Stimulated activated CD4-positive, alpha-beta T cell treated with anti-CD3 and anti-CD28 coated beads, Interleukin-4, amount 100 ng/mL, for 48 hours (primary cell): Measurements from ENCODE around the gene RNU1-3.
"Not testable (repeated sequence)": the region's sequence is repeated elsewhere in the genome, so short reads cannot be mapped to it uniquely, and the experiment has no call there.

Experiments used
- DNase-seq, 2 donors: peaks; one replicate each; pipeline ENCODE4 v3.0.0-alpha.2; 2020; ENCODE audit warnings: low read depth in 2 of 2

Gene RNU1-3

DNA sequence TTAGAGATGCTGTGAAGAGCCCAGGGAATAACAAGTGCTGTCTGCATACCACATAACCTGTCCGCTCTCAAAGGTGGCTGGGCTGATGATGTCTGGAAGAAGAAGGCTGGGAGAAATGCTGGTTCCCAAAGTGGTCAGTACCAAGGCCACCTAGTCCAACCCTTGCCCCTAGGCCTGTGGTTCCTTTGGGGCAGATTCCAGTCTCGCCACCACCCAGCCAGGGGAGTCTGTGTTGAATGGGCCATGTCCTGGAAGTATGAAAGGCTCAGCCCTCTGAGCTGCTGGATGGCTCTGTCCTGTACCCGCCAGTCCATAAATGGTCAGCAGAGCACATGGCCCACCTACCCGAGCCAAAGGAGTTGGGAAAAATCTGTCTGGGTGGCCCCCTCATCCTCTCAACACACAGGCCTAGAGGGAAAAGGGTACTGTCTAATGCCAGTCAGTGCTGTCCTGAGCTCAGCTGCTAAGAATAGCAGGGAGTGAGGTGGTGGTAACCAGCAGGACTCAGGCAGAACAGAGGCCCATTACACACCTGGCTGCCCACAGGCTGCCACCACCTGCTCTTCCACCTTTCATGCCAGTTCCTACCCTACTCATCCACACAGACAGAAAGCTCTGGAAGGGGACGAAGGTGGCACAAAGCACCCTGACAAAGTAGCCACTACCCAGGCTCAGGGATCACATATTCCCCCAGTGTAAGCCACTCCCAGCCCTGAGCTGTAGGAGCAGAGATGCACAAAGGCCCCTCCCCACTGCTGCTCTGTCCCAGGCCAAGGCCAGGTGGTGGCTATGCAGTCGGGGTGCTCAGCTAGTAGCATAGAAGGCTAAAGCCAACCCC, 28.6 kb downstream of the RNU1-3 start:
- not testable (repeated sequence) for DNase-seq

DNA sequence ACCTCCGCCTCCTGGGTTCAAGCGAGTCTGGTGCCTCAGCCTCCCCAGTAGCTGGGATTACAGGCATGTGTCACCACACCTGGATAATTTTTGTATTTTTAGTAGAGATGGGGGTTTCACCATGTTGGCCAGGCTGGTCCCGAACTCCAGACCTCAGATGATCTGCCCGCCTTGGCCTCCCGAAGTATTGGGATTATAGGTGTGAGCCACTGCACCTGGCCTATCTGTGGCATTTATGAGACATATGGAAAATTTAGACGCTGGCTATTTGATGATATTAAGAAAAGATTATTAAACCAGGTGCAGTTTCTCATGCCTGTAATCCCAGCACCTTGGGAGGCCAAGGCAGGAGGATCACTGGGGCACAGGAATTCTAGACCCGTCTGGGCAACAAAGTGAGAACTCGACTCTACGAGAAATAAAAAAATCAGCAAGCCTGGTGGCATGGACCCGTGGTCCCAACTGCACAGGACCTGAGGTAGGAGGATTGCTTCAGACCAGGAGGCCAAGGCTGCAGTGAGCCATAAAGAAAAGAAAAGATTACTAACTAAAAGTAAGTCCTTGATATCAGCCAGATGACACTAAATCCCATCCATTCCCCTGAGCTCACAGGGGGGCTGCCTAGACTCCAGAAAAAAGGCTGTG, 30.1 kb downstream of the RNU1-3 start:
- DNase-seq = not testable (repeated sequence)

DNA sequence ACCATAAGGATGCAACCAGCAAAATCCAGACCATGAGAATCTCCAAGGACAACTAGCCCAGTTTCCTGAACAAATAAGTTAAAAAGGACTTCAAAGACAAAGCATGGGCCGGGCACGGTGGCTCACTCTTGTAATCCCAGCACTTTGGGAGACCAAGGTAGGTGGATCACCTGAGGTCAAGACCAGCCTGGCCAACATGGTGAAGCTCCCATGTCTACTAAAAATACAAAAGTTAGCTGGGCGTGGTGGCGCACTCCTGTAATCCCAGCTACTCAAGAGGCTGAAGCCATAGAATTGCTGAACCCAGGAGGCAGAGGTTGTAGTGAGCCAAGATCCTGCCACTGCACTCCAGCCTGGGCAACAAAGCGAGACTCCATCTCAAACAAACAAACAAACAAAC, 30.8 kb downstream of the RNU1-3 start:
- DNase-seq = not testable (repeated sequence)

DNA sequence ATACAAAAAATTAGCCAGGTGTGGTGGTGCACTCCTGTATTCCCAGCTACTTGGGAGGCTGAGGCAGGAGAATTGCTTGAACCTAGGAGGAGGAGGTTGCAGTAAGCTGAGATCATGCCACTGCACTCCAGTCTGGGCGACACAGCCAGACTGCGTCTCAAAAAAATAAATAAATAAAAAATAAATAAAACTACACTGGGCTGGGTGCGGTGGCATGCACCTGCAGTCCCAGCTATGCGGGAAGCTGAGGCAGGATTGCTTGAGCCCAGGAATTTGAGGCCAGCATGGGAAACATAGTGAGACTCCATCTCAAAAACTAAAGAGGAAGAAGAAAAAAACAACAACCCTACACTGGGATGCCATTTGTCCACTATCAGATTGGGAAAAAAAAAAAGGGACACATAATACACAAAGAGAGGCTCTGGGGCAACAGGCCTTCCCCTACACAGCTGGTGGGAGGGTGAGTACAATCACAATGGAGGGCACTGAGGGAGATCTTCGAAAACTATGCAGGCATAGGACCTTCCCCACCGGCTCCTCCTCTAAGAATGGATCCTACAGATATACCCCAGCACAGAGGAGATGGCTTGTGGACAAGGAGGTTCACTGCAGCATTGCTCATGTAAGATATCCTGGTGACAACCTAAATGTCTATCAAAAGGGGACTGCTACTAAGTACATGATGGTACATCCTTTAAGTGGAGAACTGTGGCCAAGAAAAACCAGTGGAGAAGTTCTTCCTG, 33.0 kb downstream of the RNU1-3 start:
- not testable (repeated sequence) for DNase-seq

DNA sequence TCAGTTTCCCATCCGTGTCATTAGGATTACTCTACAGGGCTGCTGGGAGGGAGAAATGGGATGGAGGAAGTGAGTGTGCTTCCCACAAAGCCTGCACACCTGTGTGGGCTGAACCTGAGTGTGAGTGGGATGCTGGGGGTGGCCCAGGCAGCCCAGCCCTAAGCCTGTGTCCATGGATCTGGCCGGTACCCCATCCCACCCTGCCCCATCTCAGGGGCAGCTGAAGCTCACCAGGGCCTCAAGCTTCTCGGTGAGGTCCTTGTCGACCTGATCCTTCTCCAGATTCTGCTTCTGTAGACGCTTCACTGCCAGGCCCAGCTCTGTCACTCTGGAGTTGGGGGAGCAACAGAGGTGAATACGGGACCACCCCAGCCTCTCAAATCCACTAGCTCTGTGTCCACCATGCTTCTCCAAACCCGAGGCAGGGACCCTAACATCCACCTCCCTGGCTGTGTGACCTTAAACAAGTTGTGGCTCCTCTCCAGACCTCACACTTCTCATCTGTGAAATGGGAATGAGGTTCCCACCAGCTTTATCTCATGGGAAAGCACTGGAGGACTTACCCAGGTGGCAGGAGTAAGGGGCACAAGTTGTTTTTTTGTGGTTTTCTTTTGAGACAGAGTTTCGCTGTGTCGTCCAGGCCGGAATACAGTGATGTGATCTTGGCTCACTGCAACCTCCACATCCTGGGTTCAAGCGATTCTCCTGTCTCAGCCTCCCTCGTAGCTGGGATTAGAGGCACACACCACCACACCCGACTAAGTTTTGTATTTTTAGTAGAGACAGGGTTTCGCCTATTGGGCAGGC, 34.5 kb downstream of the RNU1-3 start:
- DNase-seq = not testable (repeated sequence)

DNA sequence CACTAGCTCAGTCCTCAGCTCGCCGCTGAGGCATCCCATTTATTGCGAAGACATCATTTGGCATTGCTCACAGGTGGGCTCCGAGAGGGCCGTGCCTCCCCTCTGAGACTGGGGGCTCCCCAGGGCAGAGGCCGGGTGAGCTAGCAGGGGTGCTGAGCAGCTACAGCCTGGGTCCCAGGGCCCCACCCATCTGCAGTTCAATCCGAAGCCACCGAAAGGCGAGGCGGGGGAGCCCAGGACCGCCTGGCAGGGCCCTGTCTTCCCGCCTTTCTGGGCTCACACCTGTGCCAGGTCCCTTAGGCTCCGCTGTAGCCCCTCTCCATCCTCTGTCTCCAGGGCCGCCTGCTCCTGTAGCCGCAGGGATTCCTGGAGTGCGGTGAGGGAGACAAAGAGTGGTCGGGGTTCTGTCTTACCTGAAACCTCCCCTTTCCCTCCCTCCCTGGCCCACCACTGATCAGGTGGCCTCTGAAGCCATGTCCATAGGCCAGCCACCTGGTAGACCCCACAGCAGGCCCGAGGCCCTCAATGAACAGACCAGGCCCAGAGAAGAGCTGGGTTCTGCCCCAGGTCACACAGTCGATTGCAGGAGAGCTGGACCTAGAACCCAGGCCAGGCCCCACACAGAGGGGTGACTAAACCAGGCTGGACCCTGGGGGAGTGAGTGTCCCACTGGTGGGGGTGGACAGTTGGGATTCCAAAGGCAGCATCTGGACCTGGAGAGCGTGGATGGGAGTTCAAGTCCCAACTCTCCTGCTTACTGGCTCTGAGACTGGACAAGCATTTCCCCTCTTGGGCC, 35.3 kb downstream of the RNU1-3 start:
- DNase-seq = no peak

DNA sequence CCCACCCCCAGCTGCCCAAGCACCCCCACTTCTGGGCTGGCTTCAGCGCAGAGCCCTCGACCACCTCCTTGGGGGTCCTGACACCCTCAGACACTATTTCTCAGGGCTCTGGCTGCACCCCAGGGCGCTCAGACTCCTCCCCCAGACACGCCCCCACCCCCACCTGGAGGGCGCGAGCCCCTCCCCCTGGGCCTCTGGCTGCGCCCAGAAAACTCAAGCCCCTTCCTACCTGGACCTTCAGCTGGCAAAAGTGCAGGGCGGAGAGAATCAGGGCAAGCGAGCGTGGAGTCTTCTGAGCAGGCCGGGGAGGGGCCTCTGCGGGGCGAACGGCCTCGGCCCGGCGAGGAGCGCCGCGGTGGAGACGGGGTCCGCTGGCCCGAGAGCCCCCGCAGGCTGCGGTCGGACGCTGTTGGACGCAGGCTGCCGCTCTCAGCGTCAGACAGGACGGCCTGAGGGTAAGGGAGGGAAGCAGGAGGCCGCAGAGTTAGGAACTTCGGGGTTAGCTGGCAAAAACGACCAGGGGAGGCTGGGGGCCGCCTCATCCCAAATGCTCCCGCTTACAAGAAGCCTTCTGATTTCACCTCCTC, 36.0 kb downstream of the RNU1-3 start:
- DNase-seq = no peak

DNA sequence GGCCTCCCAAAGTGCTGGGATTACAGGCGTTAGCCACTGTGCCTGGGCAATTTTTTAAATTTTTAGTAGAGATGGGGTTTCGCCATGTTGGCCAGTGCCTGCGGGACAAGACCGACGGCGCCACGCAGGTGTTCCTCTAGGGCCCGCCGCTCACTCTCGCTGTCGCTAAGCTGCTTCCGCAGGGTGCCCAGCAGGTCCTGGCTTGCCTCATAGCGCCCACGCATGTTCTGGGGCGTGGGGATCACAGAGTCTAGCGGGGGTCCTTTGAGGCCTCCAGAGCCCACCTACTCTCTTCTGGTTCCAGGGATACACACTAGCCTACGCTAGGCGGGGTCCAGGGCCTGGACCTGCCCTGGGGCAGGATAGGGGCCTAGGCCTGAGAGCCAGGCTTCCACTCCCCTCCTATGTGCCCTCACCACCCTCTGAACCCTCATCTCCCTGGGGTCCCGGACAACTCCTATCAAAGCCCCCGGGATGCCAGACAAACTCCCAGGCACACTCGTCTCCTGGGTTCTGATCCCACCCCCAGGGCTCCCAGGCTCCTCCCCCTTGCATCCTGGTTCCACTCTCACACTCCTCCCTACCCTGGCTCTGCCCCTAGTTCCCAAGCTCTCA, 36.7 kb downstream of the RNU1-3 start:
- DNase-seq = not testable (repeated sequence)

DNA sequence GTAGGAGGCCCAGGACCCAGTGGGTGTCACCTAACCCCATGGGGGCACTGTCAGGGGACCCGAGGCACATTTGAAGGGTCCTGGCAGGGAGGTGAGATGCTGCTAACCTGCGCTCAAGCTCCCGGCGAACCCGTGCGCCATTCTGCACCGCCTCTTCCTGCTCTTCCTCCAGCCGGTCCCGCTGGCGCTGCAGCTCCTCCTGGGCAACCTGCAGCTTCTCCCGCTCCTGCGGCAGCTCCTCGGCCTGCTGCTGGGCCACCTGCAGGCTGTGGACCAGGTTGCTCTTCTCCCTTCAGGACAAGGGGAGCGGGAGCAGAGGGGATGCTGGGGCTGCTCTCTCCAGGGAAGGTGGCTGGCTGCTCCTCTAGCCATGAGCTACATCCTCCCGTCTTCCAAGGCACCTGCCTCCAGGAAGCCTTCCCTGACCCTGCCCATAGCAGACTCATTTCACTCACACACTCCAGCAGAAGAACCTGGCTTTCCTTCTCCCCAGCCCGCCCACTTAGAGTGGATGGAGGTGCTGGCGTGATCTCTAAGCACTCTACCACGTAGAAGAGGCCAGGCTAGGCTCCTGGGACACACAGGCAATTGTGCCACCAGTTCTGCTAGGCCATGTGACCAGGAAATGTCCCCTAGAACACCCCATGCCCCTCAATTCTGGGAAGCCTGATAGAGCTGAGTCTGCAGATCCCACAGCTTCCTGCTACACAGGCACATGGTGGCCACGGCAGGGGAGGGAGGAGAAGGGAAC, 38.2 kb downstream of the RNU1-3 start:
- no peak for DNase-seq

DNA sequence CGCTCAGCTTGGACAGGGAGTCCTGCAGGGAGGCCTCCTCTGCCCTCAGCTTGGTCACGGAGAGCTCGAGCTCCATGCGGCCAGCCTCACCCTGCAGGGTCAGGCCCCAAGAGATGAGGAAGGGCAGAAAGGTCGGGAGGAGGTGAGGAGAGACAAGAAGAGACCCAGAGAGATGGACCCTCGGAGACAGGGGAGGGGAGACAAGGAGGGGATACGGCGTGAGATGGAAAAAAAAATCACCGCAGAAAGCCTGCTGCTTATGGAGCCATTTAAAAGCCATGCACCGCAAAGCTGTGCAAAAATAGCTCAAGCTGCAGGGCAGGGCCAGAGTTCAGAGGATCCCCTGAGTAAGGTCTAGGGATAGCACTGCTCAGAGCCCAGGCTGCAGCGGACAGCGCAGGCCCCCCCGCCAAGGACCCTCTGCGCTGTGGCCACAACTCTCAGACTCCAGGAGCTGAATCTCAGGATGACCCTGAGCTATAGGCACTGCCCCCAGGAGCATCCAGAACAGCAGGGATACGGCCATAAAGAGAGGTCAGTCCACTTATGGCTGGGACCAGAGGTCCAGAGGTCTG, 40.3 kb downstream of the RNU1-3 start:
- not testable (repeated sequence) for DNase-seq

DNA sequence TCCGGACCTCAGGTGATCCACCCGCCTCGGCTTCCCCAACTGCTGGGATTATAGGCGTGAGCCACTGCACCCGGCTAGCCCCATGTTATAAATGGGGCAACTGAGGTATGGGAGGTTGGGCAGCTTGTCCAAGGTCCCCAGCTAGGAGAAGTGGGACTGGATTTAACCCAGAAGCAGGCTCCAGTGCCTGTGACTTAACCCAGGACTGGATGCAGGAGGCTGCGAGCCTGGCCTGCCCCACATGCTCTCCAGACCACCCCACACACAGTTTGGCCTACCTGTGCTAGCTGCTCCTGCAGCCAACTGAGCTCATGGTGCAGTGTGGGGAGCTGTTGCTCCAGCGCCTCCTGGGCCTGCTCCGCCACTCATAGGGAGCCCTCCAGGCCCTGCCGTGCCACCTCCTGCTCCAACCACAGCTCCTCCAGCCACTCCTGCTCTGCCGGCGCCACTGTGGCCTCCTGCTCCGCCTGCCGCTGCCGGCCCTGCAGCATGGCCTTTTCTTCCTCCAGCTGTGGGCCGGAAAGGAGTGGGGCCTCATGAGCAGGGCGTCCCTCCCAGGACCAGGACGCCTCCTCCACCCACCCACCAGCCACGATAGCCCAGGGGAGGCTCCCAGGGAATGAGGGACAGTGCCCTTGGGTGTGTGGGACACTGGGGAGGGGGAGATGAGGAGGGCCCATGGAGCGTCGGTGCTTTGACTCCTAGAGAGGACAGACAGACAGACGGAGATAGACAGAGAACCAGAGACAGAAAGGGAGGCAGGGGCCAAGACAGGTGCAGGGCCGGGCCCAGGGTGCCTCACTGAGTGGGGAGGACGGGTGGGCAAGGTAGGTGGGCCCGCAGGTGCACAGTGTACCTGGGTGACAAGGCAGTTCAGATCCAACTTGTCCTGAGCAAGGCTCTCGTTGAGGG, 41.0 kb downstream of the RNU1-3 start:
- no peak for DNase-seq

DNA sequence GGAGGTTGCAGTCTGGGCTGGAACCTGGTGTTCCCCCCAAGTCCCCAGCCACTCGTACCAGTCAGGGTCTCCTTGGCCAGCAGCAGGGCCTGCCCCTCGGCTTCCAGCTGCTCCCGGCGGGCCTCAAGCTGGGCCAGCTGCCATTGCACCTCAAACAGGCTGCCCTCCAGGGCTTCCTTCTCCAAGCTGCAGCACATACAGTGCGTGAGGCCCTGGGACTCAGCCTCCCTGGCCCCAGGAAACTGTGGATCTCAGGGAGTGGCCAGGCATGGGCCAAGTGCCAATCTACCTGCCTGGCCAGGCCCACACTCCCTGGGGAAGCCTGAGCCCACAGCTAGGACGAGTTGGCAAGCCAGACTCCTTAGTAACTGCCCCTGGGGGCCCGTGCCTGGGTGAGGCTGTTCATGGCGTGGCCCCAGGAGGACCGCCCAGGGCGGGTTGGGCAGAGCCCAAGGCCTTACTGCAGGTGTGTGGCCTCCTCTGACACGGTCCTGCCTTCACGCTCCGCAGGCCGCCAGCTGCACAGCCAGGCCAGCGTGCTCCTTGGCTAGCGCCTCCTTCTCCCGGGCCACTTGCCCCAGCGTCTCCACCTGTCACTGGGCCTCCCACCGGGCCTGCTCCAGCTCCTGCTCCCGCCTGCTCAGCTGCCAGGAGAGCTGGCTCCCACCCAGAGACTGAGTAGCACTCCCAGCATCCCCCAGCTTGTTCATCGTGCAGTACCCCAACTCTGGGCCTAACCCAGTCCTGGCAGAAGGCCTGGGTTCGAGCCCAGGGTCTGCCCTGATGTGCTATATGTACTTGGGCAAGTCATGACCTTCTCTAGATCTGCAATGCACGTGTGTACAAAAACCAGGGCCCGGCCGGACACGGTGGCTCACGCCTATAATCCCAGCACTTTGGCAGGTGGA, 42.7 kb downstream of the RNU1-3 start:
- not testable (repeated sequence) for DNase-seq

DNA sequence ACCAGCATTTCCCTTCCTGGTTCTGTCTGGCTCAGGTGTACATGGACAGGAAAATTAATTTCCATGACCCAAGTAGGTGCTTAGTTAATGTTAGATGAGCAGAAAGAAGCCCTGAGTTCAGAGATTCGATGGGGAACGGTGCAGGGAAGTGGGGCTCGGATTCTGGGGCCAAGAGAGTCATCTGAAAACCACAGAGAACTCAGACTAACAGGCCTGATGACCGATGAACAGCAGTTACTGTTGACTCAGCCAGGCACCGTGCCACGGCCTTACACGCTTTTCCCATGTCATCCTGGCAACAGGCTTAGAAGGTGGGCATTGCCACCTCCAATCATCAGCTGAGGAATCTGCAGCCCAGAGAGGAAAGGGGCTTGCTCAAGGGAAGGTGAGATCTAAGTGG, 43.4 kb downstream of the RNU1-3 start:
- not testable (repeated sequence) for DNase-seq

DNA sequence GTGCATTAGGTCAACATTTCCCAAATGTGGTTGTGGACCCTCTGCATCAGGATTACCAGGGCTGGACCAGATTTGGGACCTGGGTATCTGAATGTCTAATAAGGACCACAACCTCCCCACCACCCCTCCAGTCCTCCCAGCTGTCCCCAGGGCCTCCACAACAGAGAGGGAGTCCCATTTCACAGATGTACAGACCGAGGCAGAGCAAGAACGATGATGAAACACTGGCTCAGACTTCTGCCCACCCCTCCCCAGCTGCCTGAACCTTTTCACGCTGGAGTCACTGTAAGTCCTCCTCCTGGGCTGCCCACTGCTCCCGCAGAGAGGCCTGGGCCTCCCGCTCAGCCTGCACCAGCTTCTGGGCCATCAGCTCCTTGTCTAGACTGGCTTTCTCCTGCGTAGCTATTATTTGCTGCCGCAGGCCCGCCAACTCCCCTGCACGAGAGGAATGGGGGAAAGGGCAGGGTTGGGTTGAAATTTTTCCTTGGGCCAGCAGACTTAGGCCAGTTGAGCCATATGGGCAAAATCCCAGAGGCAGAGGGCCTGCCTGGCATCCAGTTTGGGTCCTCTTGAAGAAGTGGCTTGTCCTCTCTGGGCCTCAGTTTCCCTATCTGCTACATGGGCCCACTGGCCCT, 45.0 kb downstream of the RNU1-3 start:
- DNase-seq = not testable (repeated sequence)

DNA sequence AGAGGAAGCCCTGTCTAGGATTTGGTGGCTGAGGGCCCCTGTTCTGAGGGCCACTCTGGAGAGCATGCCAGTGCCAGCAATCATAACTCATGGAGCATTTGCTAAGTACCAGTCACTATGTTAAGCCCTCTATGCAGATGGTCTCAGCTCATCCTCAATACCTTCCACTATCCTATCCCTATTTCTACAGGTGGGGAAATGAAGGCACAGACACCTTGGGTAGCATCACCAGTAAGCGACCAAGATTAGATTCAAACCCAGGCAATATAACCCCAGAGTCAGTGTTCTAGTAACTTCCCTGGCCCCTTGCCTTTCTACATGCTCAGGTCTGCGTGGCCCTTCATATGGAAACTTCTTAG, 45.5 kb downstream of the RNU1-3 start:
- no peak for DNase-seq

DNA sequence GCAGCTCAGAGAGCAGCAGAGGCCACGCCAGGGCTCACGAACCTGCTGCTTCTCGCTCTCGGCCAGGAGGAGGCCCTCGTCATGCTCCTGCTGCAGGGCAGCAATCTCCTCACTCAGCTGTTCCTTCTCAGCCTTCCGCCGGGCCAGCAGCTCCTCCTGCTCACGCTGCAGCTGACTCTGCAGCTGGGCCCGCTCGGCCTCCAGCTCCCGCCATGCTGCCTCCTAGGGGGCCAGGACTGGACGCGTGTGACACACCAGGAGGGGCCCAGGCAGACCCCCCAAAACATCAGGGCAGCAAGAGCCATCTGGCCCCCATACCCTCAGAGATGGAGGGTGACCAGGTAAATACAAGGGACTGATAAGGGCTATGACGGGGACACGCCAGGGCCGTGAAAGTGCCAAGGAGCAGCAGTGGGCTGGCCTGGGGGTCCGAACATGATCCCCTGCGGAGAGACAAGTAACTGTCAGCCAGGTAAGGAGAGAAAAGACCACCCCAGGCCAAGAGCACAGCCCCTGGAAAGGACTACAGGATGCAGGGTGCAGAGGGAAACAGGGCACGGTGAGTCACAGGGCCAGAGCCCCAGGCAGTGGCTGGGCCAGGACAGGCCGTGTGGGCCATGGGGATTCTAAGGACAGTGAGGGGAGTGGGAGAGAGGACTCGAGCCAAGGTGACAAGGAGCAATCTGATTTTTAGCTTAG, 46.8 kb downstream of the RNU1-3 start:
- DNase-seq = not testable (repeated sequence)
